HCT116 (cell line): ENCODE data around the gene LRFN4. TPM values are rescaled to one million over a fixed set of nuclear protein-coding genes. Genes with fewer than 3 reads are reported as not detected.

Experiments
- ATAC-seq: fragments of 200-7000 bp; cut with Tn5 transposase; 2 replicates; pipeline ENCODE4 v1.9.1; 2020; ENCODE audit warnings: mild to moderate bottlenecking, moderate library complexity
- BruUV-seq: library from RNA; stranded (reverse); fragments of 400-500 nt; replicated peaks from 2 replicates; lab custom pipeline; 2021; lab: Mats Ljungman, UMichigan
- CTCF ChIA-PET: fragments of 300-600 bp; sonication (Branson Sonifier 250); formaldehyde crosslinking; loops from one replicate; lab custom pipeline; 2021; ENCODE audit warnings: antibody characterized with exemption; lab: Charles Lee
- POLR2A ChIA-PET: fragments of 300-600, 350-600 bp; sonication (Branson Sonifier 250); formaldehyde crosslinking; loops from one replicate; lab custom pipeline; 2021; ENCODE audit warnings: antibody characterized with exemption; lab: Charles Lee
- RAD21 ChIA-PET, 2 experiments: fragments of 300-600 bp; sonication (Branson Sonifier 250); formaldehyde crosslinking; loops; one replicate each; lab custom pipeline; 2023; ENCODE audit warnings: low total read pairs in 2 of 2; ENCODE audit not compliant: uncharacterized antibody in 2 of 2, unreplicated experiment in 2 of 2, low non-redundant PET in 1 of 2; lab: Charles Lee
- DNase-seq: peaks from one replicate; pipeline ENCODE4 v3.0.0-alpha.2; 2010; ENCODE audit warnings: low read depth, low spot score
- H2AFZ ChIP-seq: fragments of 200-600 bp; shearing (Covaris generic), sonication (generic); 2 replicates; pipeline ENCODE4 v1.6.1; 2017; ENCODE audit warnings: low read depth, mixed run types, mixed read lengths, antibody characterized with exemption, low read length; ENCODE audit not compliant: poor library complexity, severe bottlenecking
- H3K27ac ChIP-seq: 2 replicates; pipeline ENCODE4 v1.5.1; 2012; ENCODE audit warnings: low read depth, low read length
- H3K27me3 ChIP-seq: fragments of 200-600 bp; sonication (generic); 2 replicates; pipeline ENCODE4 v1.6.1; 2016; ENCODE audit warnings: mixed run types, low read length, mixed read lengths; ENCODE audit not compliant: insufficient read depth
- H3K36me3 ChIP-seq, 2 experiments: fragments of 200-500 bp in 1 of 2; fragments of 200-600 bp in 1 of 2; sonication (Bioruptor generic) in 1 of 2; sonication (generic) in 1 of 2; 2 replicates each; pipeline versions ENCODE4 v1.5.1 to v1.6.1; 2014 to 2016; ENCODE audit warnings: low read length in 2 of 2, inconsistent platforms in 1 of 2, mixed read lengths in 1 of 2, mixed run types in 1 of 2; ENCODE audit not compliant: insufficient read depth in 2 of 2, control insufficient read depth in 1 of 2
- H3K4me1 ChIP-seq, 2 experiments: fragments of 200-600 bp in 1 of 2; sonication (generic) in 1 of 2; 2 replicates each; pipeline versions ENCODE4 v1.5.1 to v1.6.1; 2012 to 2017; ENCODE audit warnings: low read length in 2 of 2, inconsistent platforms in 1 of 2, mild to moderate bottlenecking in 1 of 2, mixed read lengths in 1 of 2, mixed run types in 1 of 2, moderate library complexity in 1 of 2; ENCODE audit not compliant: insufficient read depth in 2 of 2, control insufficient read depth in 1 of 2
- H3K4me2 ChIP-seq: fragments of 200-600 bp; sonication (generic); 2 replicates; pipeline ENCODE4 v1.6.1; 2017; ENCODE audit warnings: mixed run types, low read length, mixed read lengths
- H3K4me3 ChIP-seq, 2 experiments: fragments of 200-600 bp in 1 of 2; sonication (generic) in 1 of 2; replicated peaks in 1 of 2; 2 replicates each; pipeline ENCODE4 v1.5.1; 2011 to 2016; ENCODE audit warnings: low read length in 2 of 2, control low read depth in 1 of 2, low read depth in 1 of 2, mild to moderate bottlenecking in 1 of 2, mixed read lengths in 1 of 2, mixed run types in 1 of 2
- H3K79me2 ChIP-seq: fragments of 200-600 bp; sonication (generic); 2 replicates; pipeline ENCODE4 v1.6.1; 2017; ENCODE audit warnings: mild to moderate bottlenecking, mixed run types, low read length, moderate library complexity, mixed read lengths; ENCODE audit not compliant: insufficient read depth
- H3K9ac ChIP-seq: fragments of 200-600 bp; sonication (generic); 2 replicates; pipeline ENCODE4 v1.6.1; 2016; ENCODE audit warnings: low read length, mixed read lengths
- H3K9me2 ChIP-seq: fragments of 200-600 bp; sonication (generic), shearing (Covaris generic); 2 replicates; pipeline ENCODE4 v1.6.1; 2017; ENCODE audit warnings: mixed run types, mild to moderate bottlenecking, moderate library complexity; ENCODE audit not compliant: insufficient read depth
- H3K9me3 ChIP-seq, 2 experiments: fragments of 200-500 bp in 1 of 2; fragments of 200-600 bp in 1 of 2; sonication (Bioruptor generic) in 1 of 2; sonication (generic) in 1 of 2; 2 replicates each; pipeline ENCODE4 v1.6.1; 2014 to 2017; ENCODE audit warnings: low read length in 2 of 2, mixed read lengths in 2 of 2, inconsistent platforms in 1 of 2, low read depth in 1 of 2, mild to moderate bottlenecking in 1 of 2, mixed run types in 1 of 2, moderate library complexity in 1 of 2; ENCODE audit not compliant: control insufficient read depth in 1 of 2, insufficient read depth in 1 of 2
- H4K20me1 ChIP-seq: fragments of 200-600 bp; sonication (generic), shearing (Covaris generic); 2 replicates; pipeline ENCODE4 v1.6.1; 2017; ENCODE audit warnings: mixed run types, mild to moderate bottlenecking, moderate library complexity; ENCODE audit not compliant: insufficient read depth
- CEBPB ChIP-seq: IDR thresholded peaks from 2 replicates; pipeline ENCODE4 v1.6.1; 2012; ENCODE audit warnings: low read depth
- EGR1 ChIP-seq: IDR thresholded peaks from 2 replicates; pipeline ENCODE4 v1.6.1; 2012; ENCODE audit warnings: low read depth
- EZH2 ChIP-seq: fragments of 200-600 bp; sonication (generic); IDR thresholded peaks from 2 replicates; pipeline ENCODE4 v1.6.1; 2017; ENCODE audit warnings: antibody characterized with exemption, mixed run types
- FOSL1 ChIP-seq: IDR thresholded peaks from 2 replicates; pipeline ENCODE4 v1.6.1; 2012; ENCODE audit warnings: low read depth
- RAD21 ChIP-seq: IDR thresholded peaks from 2 replicates; pipeline ENCODE4 v1.6.1; 2012; ENCODE audit warnings: low read depth, mild to moderate bottlenecking
- SIN3A ChIP-seq: IDR thresholded peaks from 2 replicates; pipeline ENCODE4 v1.6.1; 2012; ENCODE audit warnings: low read depth
- SP1 ChIP-seq: IDR thresholded peaks from 2 replicates; pipeline ENCODE4 v1.6.1; 2012; ENCODE audit warnings: low read depth
- SRF ChIP-seq: IDR thresholded peaks from 2 replicates; pipeline ENCODE4 v1.6.1; 2012; ENCODE audit warnings: low read depth
- TCF7L2 ChIP-seq: IDR thresholded peaks from 2 replicates; pipeline ENCODE4 v1.7.0; 2011; ENCODE audit warnings: borderline replicate concordance, inconsistent platforms; ENCODE audit not compliant: insufficient read depth, insufficient read length; ENCODE audit errors: extremely low read depth
- YY1 ChIP-seq: IDR thresholded peaks from 2 replicates; pipeline ENCODE4 v1.6.1; 2011; ENCODE audit warnings: low read length, low read depth, moderate library complexity, mild to moderate bottlenecking; ENCODE audit not compliant: insufficient replicate concordance; ENCODE audit errors: extremely low read depth
- ZBTB33 ChIP-seq: IDR thresholded peaks from 2 replicates; pipeline ENCODE4 v1.6.1; 2011; ENCODE audit warnings: mild to moderate bottlenecking, low read length, moderate library complexity; ENCODE audit not compliant: insufficient replicate concordance; ENCODE audit errors: extremely low read depth
- ZNF274 ChIP-seq: fragments of 200-500 bp; sonication (Bioruptor generic); IDR thresholded peaks from 2 replicates; pipeline ENCODE4 v1.6.1; 2014; ENCODE audit warnings: mild to moderate bottlenecking, low read depth, low read length, inconsistent platforms
- intact Hi-C: fragments of 100-400 bp; cut with micrococcal nuclease; formaldehyde crosslinking; loops from 2 replicates; pipeline ENCODE4 v1.10.0; 2022
- total RNA-seq: library from RNA; stranded (reverse); gene quantifications from one replicate; pipeline ENCODE4 v1.2.1, GENCODE V29; 2021; ENCODE audit not compliant: unreplicated experiment
- TF ChIP-seq, protein P1 (sequence below): IDR thresholded peaks from 2 replicates; pipeline ENCODE4 v1.6.1; 2012; ENCODE audit warnings: low read depth

Gene LRFN4
- total RNA-seq, 1 experiment from 2014 or later, result 55.4 TPM

- Histone ChIP-seq H3K79me2 (peaks cover 23% of the 10 kb centered on the region), H3K4me1 (peaks cover 4 to 10% of the 10 kb centered on the region in 2 experiments; a peak in 3 of 4 replicates), H3K9ac (no peak overlapping the region), H3K27ac (no peak overlapping the region), H3K27me3 (no peaks in the 10 kb centered on the region), H2AFZ (no peak overlapping the region), H3K4me3 (no peak overlapping the region), H4K20me1 (no peaks in the 10 kb centered on the region), H3K4me2 (no peak overlapping the region), H3K9me2 (no peaks in the 10 kb centered on the region), H3K36me3 (peaks cover 0 to 4% of the 10 kb centered on the region in 2 experiments; a peak in 1 of 4 replicates), H3K9me3 (no peaks in the 10 kb centered on the region)
- DNase-seq, result no peak
- RAD21 ChIA-PET, result no interaction called here
- intact Hi-C loops, result no loop called here
- CTCF ChIA-PET, result no interaction called here
- POLR2A ChIA-PET, result no interaction called here
- no peak for ATAC-seq
- TF ChIP-seq SP1, result no peak
- TF ChIP-seq ZBTB33, result no peak
- TF ChIP-seq EGR1, result no peak
- no peak for TF ChIP-seq ZNF274
- no peak for TF ChIP-seq TCF7L2
- no peak for TF ChIP-seq RAD21
- no peak for TF ChIP-seq SIN3A
- TF ChIP-seq, protein P1, sequence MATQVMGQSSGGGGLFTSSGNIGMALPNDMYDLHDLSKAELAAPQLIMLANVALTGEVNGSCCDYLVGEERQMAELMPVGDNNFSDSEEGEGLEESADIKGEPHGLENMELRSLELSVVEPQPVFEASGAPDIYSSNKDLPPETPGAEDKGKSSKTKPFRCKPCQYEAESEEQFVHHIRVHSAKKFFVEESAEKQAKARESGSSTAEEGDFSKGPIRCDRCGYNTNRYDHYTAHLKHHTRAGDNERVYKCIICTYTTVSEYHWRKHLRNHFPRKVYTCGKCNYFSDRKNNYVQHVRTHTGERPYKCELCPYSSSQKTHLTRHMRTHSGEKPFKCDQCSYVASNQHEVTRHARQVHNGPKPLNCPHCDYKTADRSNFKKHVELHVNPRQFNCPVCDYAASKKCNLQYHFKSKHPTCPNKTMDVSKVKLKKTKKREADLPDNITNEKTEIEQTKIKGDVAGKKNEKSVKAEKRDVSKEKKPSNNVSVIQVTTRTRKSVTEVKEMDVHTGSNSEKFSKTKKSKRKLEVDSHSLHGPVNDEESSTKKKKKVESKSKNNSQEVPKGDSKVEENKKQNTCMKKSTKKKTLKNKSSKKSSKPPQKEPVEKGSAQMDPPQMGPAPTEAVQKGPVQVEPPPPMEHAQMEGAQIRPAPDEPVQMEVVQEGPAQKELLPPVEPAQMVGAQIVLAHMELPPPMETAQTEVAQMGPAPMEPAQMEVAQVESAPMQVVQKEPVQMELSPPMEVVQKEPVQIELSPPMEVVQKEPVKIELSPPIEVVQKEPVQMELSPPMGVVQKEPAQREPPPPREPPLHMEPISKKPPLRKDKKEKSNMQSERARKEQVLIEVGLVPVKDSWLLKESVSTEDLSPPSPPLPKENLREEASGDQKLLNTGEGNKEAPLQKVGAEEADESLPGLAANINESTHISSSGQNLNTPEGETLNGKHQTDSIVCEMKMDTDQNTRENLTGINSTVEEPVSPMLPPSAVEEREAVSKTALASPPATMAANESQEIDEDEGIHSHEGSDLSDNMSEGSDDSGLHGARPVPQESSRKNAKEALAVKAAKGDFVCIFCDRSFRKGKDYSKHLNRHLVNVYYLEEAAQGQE, result no peak
- TF ChIP-seq SRF, result no peak
- TF ChIP-seq YY1, result no peak
- no peak for TF ChIP-seq CEBPB
- no peak for TF ChIP-seq FOSL1
- no peak for TF ChIP-seq EZH2
- BruUV-seq, result no TSS peak
Measured at GRCh38 chr11:66861774-66862558, 5.1 kb downstream of the LRFN4 start.
